Right lobe of liver (tissue), 4 donors: ENCODE data around the gene ADIG.
"Not testable (repeated sequence)": the region's sequence is repeated elsewhere in the genome, so short reads cannot be mapped to it uniquely, and the experiment has no call there.

Experiments used
- CTCF ChIP-seq, 4 donors: fragments of 200-600 bp in 3 of 4; fragments of 450-650 bp in 1 of 4; IDR thresholded peaks; one replicate each; pipeline versions ENCODE4 v1.5.1 to v1.8.0; 2016 to 2022; ENCODE audit warnings: antibody characterized with exemption in 4 of 4, mild to moderate bottlenecking in 2 of 4
- POLR2A ChIP-seq: fragments of 450-650 bp; IDR thresholded peaks from one replicate; pipeline ENCODE4 v1.6.1; 2017; ENCODE audit warnings: antibody characterized with exemption, mild to moderate bottlenecking
- donor health status: DM: no; HTN: no; CAD: no.
- donor health status: DM: no; HTN: no; CAD: no.
- donor health status: DM: no; HTN: yes; CAD: no.

GRCh38 chr20:38592411-38592790 lies 11.4 kb downstream of the ADIG start:
- TF ChIP-seq POLR2A; CTCF (IDR thresholded peaks at IDR 0.05): not testable (repeated sequence)
